B cell (primary cell): ENCODE measurements around the gene TUBA4B.

ENCODE experiments used
- CTCF ChIP-seq: fragments of 200-600 bp; IDR thresholded peaks from one replicate; pipeline ENCODE4 v1.8.0; 2022; ENCODE audit warnings: antibody characterized with exemption, mild to moderate bottlenecking
- EZH2 ChIP-seq: IDR thresholded peaks from 2 replicates; pipeline ENCODE4 v1.6.1; 2012; ENCODE audit warnings: borderline replicate concordance, low read depth, mild to moderate bottlenecking, moderate library complexity, low read length; ENCODE audit not compliant: insufficient read depth, poor library complexity, severe bottlenecking

- no peak for TF ChIP-seq CTCF
- no peak for TF ChIP-seq EZH2
Measured at GRCh38 chr2:219272995-219273394, 20.0 kb downstream of the TUBA4B start.
